Hair follicular keratinocyte (primary cell): Measurements from ENCODE around the gene TTLL10. TPM values are rescaled to one million over a fixed set of nuclear protein-coding genes. Genes with fewer than 3 reads are reported as not detected.

Experiments
- total RNA-seq: library from RNA; depleted of rRNA; stranded (reverse); fragments of >200 nt; gene quantifications from 2 replicates; pipeline ENCODE4 v1.2.3, GENCODE V29; 2015

Gene TTLL10
- total RNA-seq: not detected in 2 replicates

DNA sequence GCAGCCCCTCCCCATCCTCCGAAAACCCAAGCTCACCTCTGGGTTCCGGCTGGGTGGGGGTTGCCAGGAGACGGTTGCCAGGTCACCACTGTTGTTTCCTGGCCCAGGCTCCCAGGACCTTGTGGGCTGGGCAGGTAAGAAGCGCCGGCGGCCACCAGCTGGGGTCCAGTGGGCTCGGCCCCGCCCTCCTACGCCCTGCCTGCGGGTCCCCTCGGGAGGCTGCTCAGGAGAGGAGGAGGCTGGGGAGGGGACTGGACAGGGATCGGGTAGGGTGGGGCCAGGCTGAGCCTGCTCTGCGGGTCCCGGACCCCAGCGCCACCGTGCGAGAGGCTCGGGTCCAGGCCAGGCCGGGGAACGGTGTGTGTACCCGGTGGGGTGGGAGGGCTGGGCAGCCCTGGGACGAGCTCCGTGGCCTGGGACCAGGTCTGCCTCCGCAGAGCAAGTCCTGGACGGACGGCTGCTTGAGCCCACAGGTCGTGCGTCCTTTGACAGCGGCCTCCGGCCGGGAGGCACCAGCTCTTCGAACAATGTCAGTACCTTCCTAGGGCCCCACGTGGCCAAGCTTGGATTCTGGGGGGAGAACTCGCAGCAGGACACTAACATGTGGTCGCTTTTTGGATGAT lies at the start of gene TTLL10:
TTLL10 (plus strand) TSS at position 88 of the 623 bp plus-strand sequence. CDS start 5,336 bp downstream, outside the sequence.

DNA sequence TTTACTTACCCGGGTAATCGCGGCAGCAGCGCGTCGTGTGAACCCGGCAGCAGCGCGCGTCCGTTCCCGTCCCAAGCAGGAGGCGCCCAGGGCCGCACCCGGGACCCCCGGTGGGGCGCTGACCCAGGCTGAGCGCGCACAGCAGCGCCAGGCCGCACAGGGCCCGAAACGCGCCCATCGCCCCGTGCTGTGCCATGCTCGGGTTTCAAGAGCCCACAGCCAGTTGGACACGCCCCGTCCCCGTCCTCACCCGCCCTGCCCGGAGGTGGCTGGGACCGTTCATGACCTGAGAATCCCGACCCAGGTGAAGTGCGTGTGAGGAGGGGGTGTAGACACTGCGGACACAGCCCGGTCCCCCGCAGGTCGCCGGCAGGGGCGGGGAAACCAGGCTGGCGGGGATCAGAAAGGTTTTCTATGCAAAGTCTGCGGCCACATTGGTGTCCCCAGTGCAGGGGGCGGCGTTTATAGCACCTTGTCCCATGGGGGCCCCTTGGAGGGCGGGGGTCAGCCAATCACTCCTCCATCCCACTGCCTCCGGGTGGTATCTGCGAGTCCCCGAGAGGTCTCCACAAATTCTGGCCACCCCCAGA lies 32.8 kb downstream of the TTLL10 start, which contains the start of gene TNFRSF18:
TNFRSF18 (minus strand) TSS at position 217 of the 590 bp plus-strand sequence; CDS start at position 196, 21 bp downstream.

DNA sequence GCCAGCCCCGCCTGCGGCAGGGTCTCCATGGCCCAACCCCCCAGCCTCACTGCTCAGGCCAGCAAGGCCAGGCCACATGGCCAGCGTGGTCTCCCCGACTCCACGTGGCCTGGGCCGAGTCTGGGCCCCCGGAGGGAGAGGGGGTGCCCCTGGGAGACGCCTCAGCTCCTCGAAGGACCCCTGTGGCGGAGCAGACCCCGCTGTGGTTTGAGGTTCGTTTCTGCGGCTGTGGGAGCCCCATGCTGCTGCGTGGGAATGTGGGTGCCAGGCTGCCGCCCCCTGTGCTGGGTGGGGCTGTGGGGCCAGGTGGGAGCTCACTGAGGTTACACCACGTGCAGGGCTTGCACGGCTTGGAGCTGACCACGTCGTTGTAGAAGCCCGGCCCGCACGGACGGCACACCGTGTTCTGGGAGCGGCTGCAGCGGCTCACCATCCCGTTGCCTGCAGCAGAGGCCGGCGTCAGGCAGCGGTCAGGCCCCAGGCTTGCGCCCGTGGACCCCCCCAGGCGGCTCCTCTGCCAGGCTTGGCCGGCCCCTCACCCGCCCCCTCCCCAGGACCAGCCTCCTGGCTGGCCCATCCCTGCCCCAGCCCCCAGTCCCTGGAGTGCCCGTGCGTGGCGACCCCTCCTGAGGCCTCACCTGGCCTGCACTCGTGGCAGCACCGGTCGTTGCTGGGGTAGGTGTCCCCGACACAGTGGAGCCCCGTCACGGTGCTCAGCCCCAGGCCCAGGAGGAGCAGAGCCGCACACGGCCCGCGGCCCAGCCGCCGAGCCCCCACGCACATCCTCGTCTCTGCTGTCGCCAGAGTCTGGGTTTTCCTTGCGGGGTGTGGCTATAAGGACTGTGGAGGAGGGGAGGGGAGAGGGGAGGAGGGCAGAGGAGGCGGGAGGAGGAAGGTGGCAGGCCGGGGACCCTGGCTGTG lies 39.9 kb downstream of the TTLL10 start, which contains the start of gene TNFRSF4:
TNFRSF4 (minus strand) TSS at position 809 of the 921 bp plus-strand sequence; CDS start at position 783, 26 bp downstream.

DNA sequence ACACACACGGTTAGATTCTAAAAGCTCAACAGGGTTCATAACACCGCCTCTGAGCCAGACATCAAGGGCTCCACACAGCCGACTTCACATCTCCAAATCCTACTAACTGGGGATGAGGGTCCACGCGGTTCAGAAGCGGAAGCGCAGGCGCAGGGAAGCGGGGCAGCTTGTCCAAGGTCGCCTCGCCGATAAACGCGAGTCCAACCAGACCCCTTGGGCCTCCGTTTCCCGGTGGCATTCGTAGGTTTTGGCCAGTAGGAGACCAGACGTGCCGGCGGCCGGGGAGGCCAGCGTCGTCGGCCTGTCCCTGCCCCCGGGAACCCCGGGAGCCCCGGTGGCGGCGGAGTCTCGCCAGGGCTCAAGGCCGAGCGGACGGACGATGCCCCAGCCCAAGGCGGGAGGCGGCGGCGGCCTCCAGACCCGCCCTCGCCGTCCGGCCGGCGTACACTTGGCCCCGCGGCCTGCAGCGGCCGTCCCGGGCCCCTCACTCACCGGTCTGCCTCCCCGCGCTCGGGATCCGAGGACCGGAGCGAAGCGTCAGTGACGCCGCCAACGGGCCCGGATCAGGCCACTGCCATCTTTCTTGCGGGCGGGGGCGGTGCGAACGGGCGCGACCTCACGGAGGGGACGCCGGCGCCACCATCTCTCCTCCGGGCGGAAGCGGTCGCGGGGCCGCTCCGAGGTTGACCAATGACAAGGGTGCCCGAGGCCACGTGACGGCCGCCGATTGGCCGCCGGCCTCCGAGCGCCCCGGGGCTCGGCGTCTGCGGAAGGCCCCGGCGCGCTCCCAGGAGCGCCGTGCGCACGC lies 57.9 kb downstream of the TTLL10 start, which contains the start of gene SDF4:
SDF4 (minus strand) TSS at position 602 of the 808 bp plus-strand sequence. CDS start 3,229 bp downstream, outside the sequence.

DNA sequence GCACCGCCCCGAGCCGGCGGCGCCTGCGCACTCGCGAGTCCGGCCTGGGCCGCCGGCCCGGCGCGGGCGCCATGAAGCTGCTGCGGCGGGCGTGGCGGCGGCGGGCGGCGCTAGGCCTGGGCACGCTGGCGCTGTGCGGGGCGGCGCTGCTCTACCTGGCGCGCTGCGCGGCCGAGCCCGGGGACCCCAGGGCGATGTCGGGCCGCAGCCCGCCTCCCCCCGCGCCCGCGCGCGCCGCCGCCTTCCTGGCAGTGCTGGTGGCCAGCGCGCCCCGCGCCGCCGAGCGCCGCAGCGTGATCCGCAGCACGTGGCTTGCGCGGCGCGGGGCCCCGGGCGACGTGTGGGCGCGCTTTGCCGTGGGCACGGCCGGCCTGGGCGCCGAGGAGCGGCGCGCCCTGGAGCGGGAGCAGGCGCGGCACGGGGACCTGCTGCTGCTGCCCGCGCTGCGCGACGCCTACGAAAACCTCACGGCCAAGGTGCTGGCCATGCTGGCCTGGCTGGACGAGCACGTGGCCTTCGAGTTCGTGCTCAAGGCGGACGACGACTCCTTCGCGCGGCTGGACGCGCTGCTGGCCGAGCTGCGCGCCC lies 58.6 kb downstream of the TTLL10 start, which contains the start of gene B3GALT6:
B3GALT6 (plus strand) TSS at position 30 of the 588 bp plus-strand sequence; CDS start at position 72, 42 bp downstream.

DNA sequence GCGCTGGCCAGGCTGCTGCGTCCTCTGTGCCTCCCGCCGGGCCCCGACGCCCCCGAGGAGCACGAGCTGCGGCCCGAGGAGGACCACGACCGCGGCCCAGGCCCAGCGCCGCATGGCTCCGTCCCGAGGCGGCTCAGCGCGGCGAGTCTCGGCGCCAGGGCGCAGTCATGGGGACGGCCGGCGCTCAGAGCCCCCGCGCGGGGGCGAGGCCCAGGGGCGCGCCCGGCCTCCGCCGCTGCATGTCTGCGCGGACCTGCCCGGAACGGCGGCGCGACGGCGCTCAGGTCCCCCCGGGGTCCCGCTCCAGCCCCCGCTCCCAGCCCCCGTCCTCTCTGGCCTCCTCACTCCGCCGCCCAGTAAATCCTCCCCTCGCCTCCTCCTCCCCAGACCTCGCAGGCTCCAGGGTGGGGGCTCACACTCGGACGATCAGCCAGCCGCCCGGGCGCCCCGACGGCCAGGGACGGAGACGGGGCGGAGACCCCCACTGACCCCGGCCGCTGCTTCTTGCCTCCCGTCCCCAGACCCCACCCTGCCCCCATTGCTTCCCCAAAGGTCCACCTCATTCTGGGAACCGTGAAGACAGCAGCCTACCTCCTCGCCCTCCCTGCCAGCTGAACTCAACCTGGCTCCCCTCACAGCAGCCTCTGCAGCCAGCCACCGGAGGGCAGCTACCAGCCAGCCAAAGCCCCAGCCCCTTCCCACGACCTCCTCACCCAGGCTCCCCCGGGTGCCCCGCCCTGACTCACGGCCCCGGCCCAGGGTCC lies 73.1 kb downstream of the TTLL10 start, which contains the start of gene C1QTNF12:
C1QTNF12 (minus strand) TSS at position 146 of the 764 bp plus-strand sequence; CDS start at position 114, 32 bp downstream.

Other genes starting within 250 kb of the TTLL10 start
- gene SAMD11, start 250.0 kb upstream of the TTLL10 start, total RNA-seq: 0.08 TPM in 2 replicates
- 72.7 and 142 TPM in 2 replicates for gene NOC2L, start 214.6 kb upstream of the TTLL10 start, total RNA-seq
- gene KLHL17, start 213.3 kb upstream of the TTLL10 start, total RNA-seq: 9.5 and 10.2 TPM in 2 replicates
- gene PLEKHN1, start 207.4 kb upstream of the TTLL10 start, total RNA-seq: 4.0 and 10.2 TPM in 2 replicates
- 0.23 TPM in 1 of 2 replicates, not detected in the other for gene PERM1, start 191.8 kb upstream of the TTLL10 start, total RNA-seq
- gene HES4, start 173.8 kb upstream of the TTLL10 start, total RNA-seq: 3.0 and 5.6 TPM in 2 replicates
- gene ISG15, start 160.4 kb upstream of the TTLL10 start, total RNA-seq: 29.4 and 34.9 TPM in 2 replicates
- 211 and 412 TPM in 2 replicates for gene AGRN, start 153.8 kb upstream of the TTLL10 start, total RNA-seq
- gene RNF223, start 99.6 kb upstream of the TTLL10 start, total RNA-seq: 0.08 and 0.15 TPM in 2 replicates
- 19.8 and 25.9 TPM in 2 replicates for gene C1orf159, start 57.8 kb upstream of the TTLL10 start, total RNA-seq
- gene TNFRSF18, start 32.7 kb downstream of the TTLL10 start, total RNA-seq: not detected in 2 replicates
- gene TNFRSF4, start 40.3 kb downstream of the TTLL10 start, total RNA-seq: not detected in 2 replicates
- 146 and 147 TPM in 2 replicates for gene SDF4, start 58.1 kb downstream of the TTLL10 start, total RNA-seq
- gene B3GALT6, start 58.4 kb downstream of the TTLL10 start, total RNA-seq: 20.5 and 27.3 TPM in 2 replicates
- gene C1QTNF12, start 72.8 kb downstream of the TTLL10 start, total RNA-seq: 1.5 TPM in 1 of 2 replicates, not detected in the other
- 28.3 and 55.2 TPM in 2 replicates for gene UBE2J2, start 100.0 kb downstream of the TTLL10 start, total RNA-seq
- gene SCNN1D, start 106.6 kb downstream of the TTLL10 start, total RNA-seq: 0.08 and 0.16 TPM in 2 replicates
- 17.6 and 25.7 TPM in 2 replicates for gene ACAP3, start 134.1 kb downstream of the TTLL10 start, total RNA-seq
- gene PUSL1, start 134.7 kb downstream of the TTLL10 start, total RNA-seq: 41.2 and 61.1 TPM in 2 replicates
- 78.0 and 80.0 TPM in 2 replicates for gene INTS11, start 150.8 kb downstream of the TTLL10 start, total RNA-seq
- 29.1 and 32.2 TPM in 2 replicates for gene CPTP, start 150.9 kb downstream of the TTLL10 start, total RNA-seq
- under 0.01 TPM in 1 of 2 replicates, not detected in the other for gene TAS1R3, start 157.4 kb downstream of the TTLL10 start, total RNA-seq
- gene DVL1, start 175.5 kb downstream of the TTLL10 start, total RNA-seq: 109 and 156 TPM in 2 replicates
- 0.39 and 2.0 TPM in 2 replicates for gene MXRA8, start 184.7 kb downstream of the TTLL10 start, total RNA-seq
- 170 and 228 TPM in 2 replicates for gene AURKAIP1, start 201.3 kb downstream of the TTLL10 start, total RNA-seq
- gene CCNL2, start 225.5 kb downstream of the TTLL10 start, total RNA-seq: 39.0 and 54.7 TPM in 2 replicates
- gene MRPL20, start 233.4 kb downstream of the TTLL10 start, total RNA-seq: 106 and 211 TPM in 2 replicates
- 4.9 and 5.8 TPM in 2 replicates for gene ANKRD65, start 247.4 kb downstream of the TTLL10 start, total RNA-seq